Brain (organoid and tissue), 1 donor: Measurements from ENCODE around the gene FNDC1. TPM values are rescaled to one million over a fixed set of nuclear protein-coding genes. Genes with fewer than 3 reads are reported as not detected.

Experiments
- polyA plus RNA-seq: library from polyadenylated mRNA; stranded (reverse); fragments of 350-450 nt; fragmentation: Illumina TruSeq; extraction: RNeasy Lipid Tissue Mini Kit (QIAGEN cat#74804); gene quantifications from one replicate; pipeline ENCODE4 v1.2.3, GENCODE V29; 2015; ENCODE audit warnings: low read depth, low replicate concordance; ENCODE audit not compliant: insufficient read depth

The FNDC1 gene
- polyA plus RNA-seq, 1 donor from 2014 or later = 0.83 TPM

Other genes with a start within 250 kb of the FNDC1 start
- 7.4 TPM for gene RSPH3, start 169.2 kb upstream of the FNDC1 start, polyA plus RNA-seq
- gene TAGAP, start 124.4 kb upstream of the FNDC1 start, polyA plus RNA-seq = 0.14 TPM